B cell (primary cell): ENCODE results near the gene DNAH3. TPM values are rescaled to one million over a fixed set of nuclear protein-coding genes. Genes with fewer than 3 reads are reported as not detected.
A peak's percentile ranks its signal among the peaks of the same experiment; 100 is the strongest.

Source experiments
- ATAC-seq: fragments of 200-7000 bp; cut with Tn5 transposase; one replicate; pipeline ENCODE4 v1.10.0; 2021; ENCODE audit warnings: low read depth, mild to moderate bottlenecking, moderate number of reproducible peaks, moderate library complexity
- CTCF ChIA-PET: fragments of 350-600 bp; sonication (Branson Sonifier 250); formaldehyde crosslinking; loops from one replicate; lab custom pipeline; 2021; ENCODE audit warnings: antibody characterized with exemption, inconsistent platforms; lab: Charles Lee
- POLR2A ChIA-PET: fragments of 350-600 bp; sonication (Branson Sonifier 250); formaldehyde crosslinking; loops from one replicate; lab custom pipeline; 2021; ENCODE audit warnings: antibody characterized with exemption; lab: Charles Lee
- DNase-seq: peaks from one replicate; pipeline ENCODE4 v3.0.0; 2013
- H2AFZ ChIP-seq: 2 replicates; pipeline ENCODE4 v1.6.1; 2012; ENCODE audit warnings: mild to moderate bottlenecking, low read depth, low read length; ENCODE audit not compliant: insufficient read depth, poor library complexity, severe bottlenecking
- H3K27ac ChIP-seq, 2 donors: 1 replicate in 1 of 2; 2 replicates in 1 of 2; pipeline ENCODE4 v1.5.1; 2012 to 2013; ENCODE audit warnings: low read length in 2 of 2, mild to moderate bottlenecking in 2 of 2, moderate library complexity in 1 of 2
- H3K27me3 ChIP-seq, 4 experiments: fragments of 200-600 bp in 1 of 4; sonication (generic) in 1 of 4; replicated peaks in 1 of 4; 1 replicate in 2 of 4; 2 replicates in 2 of 4; pipeline versions ENCODE4 v1.6.1 to v1.7.0; 2013 to 2016; ENCODE audit warnings: low read length in 3 of 4, mild to moderate bottlenecking in 2 of 4, mixed read lengths in 1 of 4, moderate library complexity in 1 of 4; ENCODE audit not compliant: insufficient read depth in 4 of 4, control insufficient read depth in 3 of 4; ENCODE audit errors: control extremely low read depth in 1 of 4
- H3K36me3 ChIP-seq, 2 experiments: replicated peaks in 1 of 2; 1 replicate in 1 of 2; 2 replicates in 1 of 2; pipeline versions ENCODE4 v1.6.1 to v1.7.1; 2013; ENCODE audit warnings: low read length in 1 of 2; ENCODE audit not compliant: insufficient read depth in 2 of 2, control insufficient read depth in 1 of 2; ENCODE audit errors: control extremely low read depth in 1 of 2, extremely low read depth in 1 of 2
- H3K4me1 ChIP-seq, 2 donors: fragments of 200-600 bp in 1 of 2; sonication (generic) in 1 of 2; 1 replicate in 1 of 2; 2 replicates in 1 of 2; pipeline versions ENCODE4 v1.5.1 to v1.6.1; 2013 to 2017; ENCODE audit warnings: low read length in 2 of 2; ENCODE audit not compliant: control insufficient read depth in 2 of 2, insufficient read depth in 2 of 2
- H3K4me2 ChIP-seq: replicated peaks from 2 replicates; pipeline ENCODE3; 2012; ENCODE audit warnings: mild to moderate bottlenecking, low read depth, low read length; ENCODE audit not compliant: poor library complexity, severe bottlenecking
- H3K4me3 ChIP-seq, 5 experiments: fragments of 200-600 bp in 1 of 5; sonication (generic) in 1 of 5; 1 replicate in 3 of 5; 2 replicates in 2 of 5; pipeline versions ENCODE4 v1.5.1 to v1.7.0; 2011 to 2016; ENCODE audit warnings: low read length in 4 of 5, mild to moderate bottlenecking in 4 of 5, low read depth in 2 of 5, control low read depth in 1 of 5, moderate library complexity in 1 of 5; ENCODE audit not compliant: insufficient read depth in 1 of 5; ENCODE audit errors: control extremely low read depth in 1 of 5, extremely low read depth in 1 of 5
- H3K79me2 ChIP-seq: fragments of 200-600 bp; sonication (generic); one replicate; pipeline ENCODE4 v1.6.0; 2016; ENCODE audit warnings: low read length; ENCODE audit not compliant: control insufficient read depth, insufficient read depth
- H3K9ac ChIP-seq: fragments of 200-600 bp; sonication (generic); 2 replicates; pipeline ENCODE4 v1.6.1; 2017; ENCODE audit warnings: mild to moderate bottlenecking, low read length, moderate library complexity
- H3K9me3 ChIP-seq, 3 donors: one replicate each; pipeline versions ENCODE4 v1.6.1 to v1.7.1; 2013; ENCODE audit warnings: low read length in 2 of 3; ENCODE audit not compliant: control insufficient read depth in 2 of 3, insufficient read depth in 1 of 3; ENCODE audit errors: control extremely low read depth in 1 of 3
- H4K20me1 ChIP-seq: 2 replicates; pipeline ENCODE4 v1.6.0; 2012; ENCODE audit warnings: mild to moderate bottlenecking, low read length; ENCODE audit not compliant: insufficient read depth, control insufficient read depth, poor library complexity, severe bottlenecking
- H3K27ac Mint-ChIP-seq: one replicate; pipeline ENCODE4 v1.8.0; 2021; ENCODE audit warnings: mixed read lengths
- H3K27me3 Mint-ChIP-seq: one replicate; pipeline ENCODE4 v1.8.0; 2021; ENCODE audit warnings: mixed read lengths
- H3K4me1 Mint-ChIP-seq: one replicate; pipeline ENCODE4 v1.8.0; 2021; ENCODE audit warnings: mixed read lengths
- H3K4me3 Mint-ChIP-seq: one replicate; pipeline ENCODE4 v1.8.0; 2021; ENCODE audit warnings: mixed read lengths
- H3K9me3 Mint-ChIP-seq: one replicate; pipeline ENCODE4 v1.8.0; 2022; ENCODE audit warnings: mixed read lengths; ENCODE audit not compliant: insufficient read depth
- EZH2 ChIP-seq: IDR thresholded peaks from 2 replicates; pipeline ENCODE4 v1.6.1; 2012; ENCODE audit warnings: borderline replicate concordance, low read depth, mild to moderate bottlenecking, moderate library complexity, low read length; ENCODE audit not compliant: insufficient read depth, poor library complexity, severe bottlenecking
- WGBS: methylation state at CpG from one replicate; pipeline ENCODE4 v1.1.5; 2013; ENCODE audit warnings: missing lambda C conversion rate; ENCODE audit not compliant: insufficient coverage; 5-methylcytosine and 5-hydroxymethylcytosine counted together
- intact Hi-C: fragments of 100-400 bp; cut with micrococcal nuclease; formaldehyde crosslinking; loops from one replicate; pipeline ENCODE4 v1.10.0; 2022
- polyA plus RNA-seq: library from polyadenylated mRNA; depleted of rRNA; stranded (reverse); fragments of >200 nt; gene quantifications from 2 replicates; pipeline ENCODE4 v1.2.3, GENCODE V29; 2012
- total RNA-seq, 2 donors: library from RNA; stranded (reverse); fragments of 120-200 nt in 1 of 2; gene quantifications; 1 replicate in 1 of 2; 2 replicates in 1 of 2; pipeline versions ENCODE4 v1.2.3 to v1.2.4, GENCODE V29; 2013 to 2022
- TF ChIP-seq, protein P1 (sequence below): fragments of 200-600 bp; IDR thresholded peaks from one replicate; pipeline ENCODE4 v1.8.0; 2022; ENCODE audit warnings: antibody characterized with exemption, mild to moderate bottlenecking

The DNAH3 gene
- total and polyA plus RNA-seq, 2 donors (not counting 1 experiment from before 2014, with no cell fraction given), result not detected

DNA sequence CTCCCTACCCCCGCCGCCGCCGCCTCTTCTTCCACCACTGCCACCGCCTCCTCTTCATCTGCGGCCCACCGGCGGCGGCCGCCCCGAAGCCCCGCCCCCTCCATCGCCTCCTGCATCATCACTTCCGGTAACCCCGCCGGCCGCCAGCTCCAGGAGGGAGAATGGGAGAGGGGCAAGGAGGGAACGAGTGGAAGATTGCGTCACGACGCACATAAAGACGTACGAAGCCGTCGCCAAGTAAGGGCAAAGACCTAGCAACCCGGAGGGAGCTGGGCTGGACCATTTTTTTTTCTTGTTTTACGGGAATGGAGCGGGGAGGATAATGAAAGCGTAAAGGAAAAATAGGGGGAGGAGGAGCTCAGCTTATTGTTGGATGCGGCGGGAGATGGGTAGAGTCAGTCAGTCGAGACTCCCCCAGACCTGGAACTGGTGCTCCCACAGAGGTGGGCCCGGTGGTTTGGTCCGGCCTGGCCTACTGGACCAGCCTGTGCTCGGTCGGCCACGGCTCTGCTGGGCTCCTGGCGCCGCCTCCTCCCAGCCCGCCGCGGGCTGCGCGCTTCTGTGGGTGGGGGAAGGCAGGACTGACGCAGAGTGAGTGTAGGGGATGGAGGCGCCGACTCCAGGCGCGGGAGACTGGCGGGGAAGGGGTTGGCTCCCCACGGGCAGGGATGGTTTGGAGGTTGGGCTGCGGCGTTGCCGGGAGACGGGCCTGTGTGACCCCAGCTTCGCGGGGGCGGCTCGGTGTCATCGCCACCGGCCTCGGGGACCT lies 250.2 kb downstream of the DNAH3 start, which contains the start of the genes DCUN1D3 and LYRM1:
Gene DCUN1D3, minus strand, starts transcription at position 60 of the 769 bp plus-strand sequence. CDS start 37,820 bp downstream, outside the sequence.
Gene LYRM1, plus strand, starts transcription at position 473 of the 769 bp plus-strand sequence. CDS start 14,785 bp downstream, outside the sequence.
- peaks cover 68% of the 10 kb centered on the region for H3K4me1 Mint-ChIP-seq
- no peaks in the 10 kb centered on the region for H3K27me3 ChIP-seq
- no peak for TF ChIP-seq EZH2
- TF ChIP-seq, protein P1, sequence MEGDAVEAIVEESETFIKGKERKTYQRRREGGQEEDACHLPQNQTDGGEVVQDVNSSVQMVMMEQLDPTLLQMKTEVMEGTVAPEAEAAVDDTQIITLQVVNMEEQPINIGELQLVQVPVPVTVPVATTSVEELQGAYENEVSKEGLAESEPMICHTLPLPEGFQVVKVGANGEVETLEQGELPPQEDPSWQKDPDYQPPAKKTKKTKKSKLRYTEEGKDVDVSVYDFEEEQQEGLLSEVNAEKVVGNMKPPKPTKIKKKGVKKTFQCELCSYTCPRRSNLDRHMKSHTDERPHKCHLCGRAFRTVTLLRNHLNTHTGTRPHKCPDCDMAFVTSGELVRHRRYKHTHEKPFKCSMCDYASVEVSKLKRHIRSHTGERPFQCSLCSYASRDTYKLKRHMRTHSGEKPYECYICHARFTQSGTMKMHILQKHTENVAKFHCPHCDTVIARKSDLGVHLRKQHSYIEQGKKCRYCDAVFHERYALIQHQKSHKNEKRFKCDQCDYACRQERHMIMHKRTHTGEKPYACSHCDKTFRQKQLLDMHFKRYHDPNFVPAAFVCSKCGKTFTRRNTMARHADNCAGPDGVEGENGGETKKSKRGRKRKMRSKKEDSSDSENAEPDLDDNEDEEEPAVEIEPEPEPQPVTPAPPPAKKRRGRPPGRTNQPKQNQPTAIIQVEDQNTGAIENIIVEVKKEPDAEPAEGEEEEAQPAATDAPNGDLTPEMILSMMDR, result no peak
- H3K79me2 ChIP-seq, result peaks cover 45% of the 10 kb centered on the region
- intact Hi-C loops, result loop anchor here (10.0 kb wide), 3 partner anchors 654 to 1346 kb away; partner anchors contain the start of gene VPS35L
- H3K9ac ChIP-seq, result peak within 1 kb of the TSS; percentile 98
- ATAC-seq (peak; percentile 76), DNase-seq (peak; percentile 92)
- no peaks in the 10 kb centered on the region for H3K36me3 ChIP-seq
- peak within 1 kb of the TSS; percentile 95 for H3K27ac Mint-ChIP-seq
- H2AFZ ChIP-seq, result peak within 1 kb of the TSS; percentile 86
- H4K20me1 ChIP-seq, result peaks cover 10% of the 10 kb centered on the region
- peak within 1 kb of the TSS; percentile 90 for H3K4me2 ChIP-seq
- H3K4me3 Mint-ChIP-seq, result peak within 1 kb of the TSS; percentile 94
- H3K27me3 Mint-ChIP-seq, result no peaks in the 10 kb centered on the region
- POLR2A ChIA-PET, result interaction anchor here (0.6 to 1.9 kb wide), 6 partner anchors 8 to 1878 kb away, joined by 4 to 11 read pairs (median 4); no protein-coding TSS in a partner anchor
- CTCF ChIA-PET, result interaction anchor here (0.5 to 1.6 kb wide), 5 partner anchors 11 to 1782 kb away, joined by 3 read pairs; no protein-coding TSS in a partner anchor
- H3K27ac ChIP-seq, result peak within 1 kb of the TSS; percentile 77 to 96
- peaks cover 49 to 52% of the 10 kb centered on the region in 2 donors for H3K4me1 ChIP-seq
- no peaks in the 10 kb centered on the region for H3K9me3 ChIP-seq
- WGBS, result under 1% methylated on average over 55 of the region's 62 CpGs
- peak within 1 kb of the TSS; percentile 89 to 96 (median 95) for H3K4me3 ChIP-seq
- no peaks in the 10 kb centered on the region for H3K9me3 Mint-ChIP-seq
